Activated T-helper 1 cell treated with anti-CD3 and anti-CD28 coated beads, Interleukin-2, amount 50 U/mL, for 16 hours (primary cell): ENCODE results near the gene CORO2B.

Experiments
- DNase-seq, 2 donors: peaks; one replicate each; pipeline ENCODE4 v3.0.0-alpha.2; 2020; ENCODE audit warnings: low read depth in 1 of 2, low spot score in 1 of 2

Gene CORO2B

GRCh38 chr15:68626283-68626682, 47.5 kb downstream of the CORO2B start:
- no peak for DNase-seq

GRCh38 chr15:68626739-68627138, 47.9 kb downstream of the CORO2B start:
- no peak for DNase-seq

- DNase-seq, result no peak
These were observed 48.7 kb downstream of the CORO2B start for GRCh38 chr15:68627476-68627875.

- no peak for DNase-seq
These were observed 49.2 kb downstream of the CORO2B start for GRCh38 chr15:68627995-68628394.

GRCh38 chr15:68629519-68630210, 50.9 kb downstream of the CORO2B start:
- no peak for DNase-seq

GRCh38 chr15:68630211-68630555, 51.4 kb downstream of the CORO2B start:
- no peak for DNase-seq

- no peak for DNase-seq
These were observed 52.0 kb downstream of the CORO2B start for GRCh38 chr15:68630836-68631235.

- no peak for DNase-seq
These were observed 52.8 kb downstream of the CORO2B start for GRCh38 chr15:68631601-68632051.

GRCh38 chr15:68632101-68632500, 53.3 kb downstream of the CORO2B start:
- DNase-seq, result no peak

- DNase-seq, result no peak
These were observed 54.7 kb downstream of the CORO2B start for GRCh38 chr15:68633231-68634121.

GRCh38 chr15:68634122-68634482, 55.3 kb downstream of the CORO2B start:
- no peak for DNase-seq

- DNase-seq, result no peak
These were observed 55.7 kb downstream of the CORO2B start for GRCh38 chr15:68634531-68634930.

- no peak for DNase-seq
These were observed 56.3 kb downstream of the CORO2B start for GRCh38 chr15:68635141-68635540.

- DNase-seq, result no peak
These were observed 57.5 kb downstream of the CORO2B start for GRCh38 chr15:68636256-68636655.

- no peak for DNase-seq
These were observed 59.1 kb downstream of the CORO2B start for GRCh38 chr15:68637767-68638404.

- no peak for DNase-seq
These were observed 60.2 kb downstream of the CORO2B start for GRCh38 chr15:68638953-68639515.

GRCh38 chr15:68639926-68640600, 61.3 kb downstream of the CORO2B start:
- no peak for DNase-seq

- DNase-seq, result no peak
These were observed 62.1 kb downstream of the CORO2B start for GRCh38 chr15:68640791-68641331.

- DNase-seq, result no peak
These were observed 62.6 kb downstream of the CORO2B start for GRCh38 chr15:68641376-68641775.

GRCh38 chr15:68642491-68642845, 63.7 kb downstream of the CORO2B start:
- no peak for DNase-seq
